ENCODE measurements around the gene RHBDD1. TPM values are rescaled to one million over a fixed set of nuclear protein-coding genes. Genes with fewer than 3 reads are reported as not detected.
A peak's percentile ranks its signal among the peaks of the same experiment; 100 is the strongest.

The RHBDD1 gene
- total RNA-seq, 2 donors from 2014 or later: 35.2 to 46.2 TPM

DNA sequence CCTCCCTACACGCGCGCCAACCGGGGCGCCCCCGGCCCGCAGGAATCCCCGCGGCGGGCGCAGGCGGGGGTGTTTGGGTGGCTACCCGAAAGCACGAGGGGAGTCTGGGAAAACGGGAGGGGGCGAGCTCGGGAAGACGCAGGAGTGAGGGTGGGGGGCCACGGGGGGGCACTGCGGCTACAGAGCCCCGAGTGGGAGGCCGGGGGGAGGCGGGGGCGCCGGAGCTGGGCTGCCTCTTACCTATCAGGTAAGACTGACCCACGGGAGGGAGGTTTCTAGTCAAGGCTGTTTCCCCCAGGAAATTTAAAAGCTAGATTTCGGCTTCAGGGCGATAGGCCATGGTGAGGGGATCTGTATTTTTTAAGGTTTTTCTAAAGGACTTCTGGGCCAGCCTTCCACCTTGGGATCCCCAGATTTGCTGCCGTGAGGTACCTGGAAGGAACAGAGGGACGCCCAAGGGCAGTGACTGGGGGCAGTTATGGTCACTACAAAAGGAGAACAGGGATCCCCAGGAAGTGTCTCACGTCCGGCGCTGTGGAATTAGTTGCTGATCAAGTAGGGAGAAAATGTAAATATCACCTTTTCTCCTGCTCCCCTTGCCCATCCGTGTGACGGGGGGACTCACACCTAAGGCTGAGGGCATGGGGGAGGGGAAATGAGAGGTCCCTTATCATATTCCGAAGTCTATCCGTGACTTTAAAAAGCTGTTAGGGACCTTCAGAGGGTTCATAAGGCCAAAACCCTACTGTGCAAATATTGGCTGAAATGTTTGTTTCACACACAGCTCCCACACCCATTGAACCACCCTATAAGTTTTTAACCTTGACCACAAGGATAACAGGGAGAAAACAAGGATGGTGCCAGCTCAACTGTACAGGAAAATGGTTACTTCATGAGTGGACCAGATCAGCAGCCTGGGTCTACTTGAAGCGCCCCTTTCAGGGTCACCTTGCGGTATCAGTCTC is 35.6 kb upstream of the RHBDD1 start:
- peak; percentile 73 for DNase-seq
- Mint-ChIP-seq H3K9me3 (no peaks in the 10 kb centered on the region), H3K4me3 (peak overlapping the region; percentile 78), H3K4me1 (peaks cover 8% of the 10 kb centered on the region), H3K27ac (peak overlapping the region; percentile 87), H3K36me3 (ENCODE audit: low read depth) (peaks cover 23% of the 10 kb centered on the region), H3K27me3 (ENCODE audit: insufficient read depth) (no peaks in the 10 kb centered on the region)
- Histone ChIP-seq H3K4me3 (ENCODE audit: low read length) (peak overlapping the region; percentile 94), H3K4me1 (ENCODE audit: control insufficient read depth, insufficient read depth, low read length) (peaks cover 5% of the 10 kb centered on the region), H3K9me3 (ENCODE audit: control insufficient read depth, low read length) (no peaks in the 10 kb centered on the region), H3K9ac (ENCODE audit: extremely low read depth, low read length, poor library complexity, severe bottlenecking) (no peak overlapping the region), H3K27ac (ENCODE audit: low read depth, low read length) (peak overlapping the region; percentile 63), H3K27me3 (ENCODE audit: control insufficient read depth, insufficient read depth, low read length, poor library complexity, severe bottlenecking) (no peaks in the 10 kb centered on the region), H3K36me3 (ENCODE audit: control insufficient read depth, insufficient read depth, low read length) (peaks cover 5% of the 10 kb centered on the region)
- 4 to 26% methylated on average over 13 to 39 of the region's 39 CpGs for WGBS, 2 experiments (ENCODE audit: insufficient coverage in 1 of 2, insufficient read length in 1 of 2)
- TF ChIP-seq, protein P1, sequence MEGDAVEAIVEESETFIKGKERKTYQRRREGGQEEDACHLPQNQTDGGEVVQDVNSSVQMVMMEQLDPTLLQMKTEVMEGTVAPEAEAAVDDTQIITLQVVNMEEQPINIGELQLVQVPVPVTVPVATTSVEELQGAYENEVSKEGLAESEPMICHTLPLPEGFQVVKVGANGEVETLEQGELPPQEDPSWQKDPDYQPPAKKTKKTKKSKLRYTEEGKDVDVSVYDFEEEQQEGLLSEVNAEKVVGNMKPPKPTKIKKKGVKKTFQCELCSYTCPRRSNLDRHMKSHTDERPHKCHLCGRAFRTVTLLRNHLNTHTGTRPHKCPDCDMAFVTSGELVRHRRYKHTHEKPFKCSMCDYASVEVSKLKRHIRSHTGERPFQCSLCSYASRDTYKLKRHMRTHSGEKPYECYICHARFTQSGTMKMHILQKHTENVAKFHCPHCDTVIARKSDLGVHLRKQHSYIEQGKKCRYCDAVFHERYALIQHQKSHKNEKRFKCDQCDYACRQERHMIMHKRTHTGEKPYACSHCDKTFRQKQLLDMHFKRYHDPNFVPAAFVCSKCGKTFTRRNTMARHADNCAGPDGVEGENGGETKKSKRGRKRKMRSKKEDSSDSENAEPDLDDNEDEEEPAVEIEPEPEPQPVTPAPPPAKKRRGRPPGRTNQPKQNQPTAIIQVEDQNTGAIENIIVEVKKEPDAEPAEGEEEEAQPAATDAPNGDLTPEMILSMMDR (conservative IDR thresholded peaks at IDR 0.05): peak; percentile 15

DNA sequence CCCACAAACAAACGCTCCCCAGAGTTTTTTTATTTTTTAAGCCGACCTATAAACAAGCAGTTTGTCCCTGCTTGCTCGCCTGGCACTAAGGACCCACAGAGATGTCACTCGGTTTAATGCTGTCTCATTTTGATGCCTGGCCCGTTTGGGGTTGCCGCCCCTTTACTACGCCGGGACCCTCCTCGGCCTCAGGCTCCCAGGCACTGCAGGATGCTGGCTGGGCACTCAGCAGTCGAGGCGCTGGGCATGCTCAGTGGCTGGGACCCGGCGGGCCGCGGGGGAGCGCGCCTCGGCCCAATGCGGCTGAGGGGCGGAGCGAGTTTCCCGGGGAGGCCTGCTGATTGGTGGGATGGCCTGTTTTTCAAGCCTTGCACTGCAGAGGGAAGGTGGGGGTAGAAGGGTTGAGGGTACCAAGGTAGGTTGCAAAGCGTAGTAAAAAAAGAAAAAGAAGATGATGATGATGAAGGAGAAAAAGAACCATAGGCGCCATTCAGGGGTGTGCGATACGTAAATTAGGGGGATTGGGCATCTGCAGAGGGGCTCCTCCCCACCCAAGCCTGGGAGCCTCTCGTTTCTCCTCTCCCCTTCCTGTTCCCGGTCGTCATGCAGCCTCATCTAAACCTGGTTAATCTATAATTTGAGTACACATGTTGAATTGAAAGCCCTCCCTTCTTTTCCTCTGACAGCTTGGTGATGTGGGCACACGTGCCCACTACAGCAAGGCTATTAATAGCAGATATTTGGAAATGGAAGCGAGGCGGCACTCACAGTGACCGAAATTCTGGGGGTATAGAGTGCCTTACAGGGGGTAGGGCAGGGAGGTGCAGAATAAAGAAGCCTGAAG is 34.7 kb upstream of the RHBDD1 start:
- Histone ChIP-seq H3K36me3 (ENCODE audit: control insufficient read depth, insufficient read depth, low read length) (peaks cover 5% of the 10 kb centered on the region), H3K27ac (ENCODE audit: low read depth, low read length) (no peak overlapping the region), H3K4me1 (ENCODE audit: control insufficient read depth, insufficient read depth, low read length) (peaks cover 5% of the 10 kb centered on the region), H3K9me3 (ENCODE audit: control insufficient read depth, low read length) (no peaks in the 10 kb centered on the region), H3K9ac (ENCODE audit: extremely low read depth, low read length, poor library complexity, severe bottlenecking) (no peak overlapping the region), H3K4me3 (ENCODE audit: low read length) (peak overlapping the region; percentile 94), H3K27me3 (ENCODE audit: control insufficient read depth, insufficient read depth, low read length, poor library complexity, severe bottlenecking) (no peaks in the 10 kb centered on the region)
- H3K27ac Mint-ChIP-seq: peak overlapping the region; percentile 87
- H3K27me3 Mint-ChIP-seq (ENCODE audit: insufficient read depth): no peaks in the 10 kb centered on the region
- 5 to 28% methylated on average over 18 to 33 of the region's 33 CpGs for WGBS, 2 experiments (ENCODE audit: insufficient coverage in 1 of 2, insufficient read length in 1 of 2)
- no peaks in the 10 kb centered on the region for H3K9me3 Mint-ChIP-seq
- TF ChIP-seq, protein P1 (conservative IDR thresholded peaks at IDR 0.05): no peak
- peak overlapping the region; percentile 78 for H3K4me3 Mint-ChIP-seq
- peak; percentile 98 for DNase-seq
- peaks cover 17% of the 10 kb centered on the region for H3K36me3 Mint-ChIP-seq (ENCODE audit: low read depth)
- peaks cover 8% of the 10 kb centered on the region for H3K4me1 Mint-ChIP-seq

DNA sequence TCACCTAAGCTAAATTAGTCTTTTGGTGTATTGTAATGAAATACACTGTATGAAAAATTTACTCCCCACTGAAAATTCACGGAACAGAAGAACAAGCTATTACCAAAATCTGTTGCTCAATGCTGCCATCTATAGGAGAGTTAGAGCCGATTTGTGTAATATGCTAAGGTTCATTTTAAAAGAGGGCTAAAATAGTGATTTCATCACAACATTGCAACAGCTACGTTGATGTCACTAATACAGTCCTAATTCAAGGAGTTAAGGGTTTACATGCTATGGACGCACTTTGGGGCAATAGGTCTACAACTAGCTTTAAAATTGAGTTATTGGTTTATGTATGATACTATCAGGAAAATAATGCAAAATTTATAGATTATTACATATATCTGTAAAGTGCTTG is 33.3 kb upstream of the RHBDD1 start:
- Mint-ChIP-seq H3K4me3 (no peak overlapping the region), H3K27me3 (ENCODE audit: insufficient read depth) (no peaks in the 10 kb centered on the region), H3K27ac (no peak overlapping the region), H3K36me3 (ENCODE audit: low read depth) (peaks cover 5% of the 10 kb centered on the region), H3K4me1 (peaks cover 8% of the 10 kb centered on the region), H3K9me3 (no peaks in the 10 kb centered on the region)
- no peak for DNase-seq
- Histone ChIP-seq H3K27ac (ENCODE audit: low read depth, low read length) (no peak overlapping the region), H3K4me1 (ENCODE audit: control insufficient read depth, insufficient read depth, low read length) (peaks cover 5% of the 10 kb centered on the region), H3K4me3 (ENCODE audit: low read length) (no peak overlapping the region), H3K9ac (ENCODE audit: extremely low read depth, low read length, poor library complexity, severe bottlenecking) (no peak overlapping the region), H3K36me3 (ENCODE audit: control insufficient read depth, insufficient read depth, low read length) (no peaks in the 10 kb centered on the region), H3K9me3 (ENCODE audit: control insufficient read depth, low read length) (no peaks in the 10 kb centered on the region), H3K27me3 (ENCODE audit: control insufficient read depth, insufficient read depth, low read length, poor library complexity, severe bottlenecking) (no peaks in the 10 kb centered on the region)
- TF ChIP-seq, protein P1 (conservative IDR thresholded peaks at IDR 0.05): peak; percentile 85
- 4% methylated on average over 4 of the region's 4 CpGs; no CpG with 5 or more reads in 1 of the 2 experiments for WGBS, 2 experiments (ENCODE audit: insufficient coverage in 1 of 2, insufficient read length in 1 of 2)

Measured in endodermal cell (in vitro differentiated cells).